Effector memory CD4-positive, alpha-beta T cell (primary cell): Measurements from ENCODE around the gene SMAD3.

Experiments
- DNase-seq, 3 donors: peaks; one replicate each; pipeline ENCODE4 v3.0.0-alpha.2; 2020
- H3K27ac ChIP-seq: 2 replicates; pipeline ENCODE4 v1.7.0; 2013; ENCODE audit warnings: mild to moderate bottlenecking, low read length, moderate library complexity; ENCODE audit not compliant: insufficient read depth, poor library complexity, severe bottlenecking
- H3K27me3 ChIP-seq: replicated peaks from 2 replicates; pipeline ENCODE4 v1.7.0; 2013; ENCODE audit warnings: mild to moderate bottlenecking, low read length; ENCODE audit not compliant: insufficient read depth, control insufficient read depth, poor library complexity, severe bottlenecking
- H3K36me3 ChIP-seq: 2 replicates; pipeline ENCODE4 v1.7.0; 2013; ENCODE audit warnings: mild to moderate bottlenecking, low read length, moderate library complexity; ENCODE audit not compliant: control insufficient read depth, insufficient read depth
- H3K4me1 ChIP-seq: 2 replicates; pipeline ENCODE4 v1.7.0; 2013; ENCODE audit warnings: low read length, mild to moderate bottlenecking; ENCODE audit not compliant: control insufficient read depth, insufficient read depth, poor library complexity, severe bottlenecking
- H3K4me3 ChIP-seq: 2 replicates; pipeline ENCODE4 v1.7.0; 2013; ENCODE audit warnings: low read length, low read depth, mild to moderate bottlenecking; ENCODE audit not compliant: insufficient read depth, poor library complexity, severe bottlenecking
- H3K9me3 ChIP-seq: 2 replicates; pipeline ENCODE4 v1.7.0; 2013; ENCODE audit warnings: mild to moderate bottlenecking, low read length, moderate library complexity; ENCODE audit not compliant: control insufficient read depth

The SMAD3 gene

GRCh38 chr15:67186688-67187087 lies 121.3 kb downstream of the SMAD3 start:
- no peak overlapping the region for H3K27ac ChIP-seq
- H3K4me3 ChIP-seq, result no peak overlapping the region
- no peaks in the 10 kb centered on the region for H3K9me3 ChIP-seq
- H3K36me3 ChIP-seq, result peaks cover 79% of the 10 kb centered on the region
- DNase-seq, result no peak
- no peaks in the 10 kb centered on the region for H3K4me1 ChIP-seq
- no peaks in the 10 kb centered on the region for H3K27me3 ChIP-seq

DNA sequence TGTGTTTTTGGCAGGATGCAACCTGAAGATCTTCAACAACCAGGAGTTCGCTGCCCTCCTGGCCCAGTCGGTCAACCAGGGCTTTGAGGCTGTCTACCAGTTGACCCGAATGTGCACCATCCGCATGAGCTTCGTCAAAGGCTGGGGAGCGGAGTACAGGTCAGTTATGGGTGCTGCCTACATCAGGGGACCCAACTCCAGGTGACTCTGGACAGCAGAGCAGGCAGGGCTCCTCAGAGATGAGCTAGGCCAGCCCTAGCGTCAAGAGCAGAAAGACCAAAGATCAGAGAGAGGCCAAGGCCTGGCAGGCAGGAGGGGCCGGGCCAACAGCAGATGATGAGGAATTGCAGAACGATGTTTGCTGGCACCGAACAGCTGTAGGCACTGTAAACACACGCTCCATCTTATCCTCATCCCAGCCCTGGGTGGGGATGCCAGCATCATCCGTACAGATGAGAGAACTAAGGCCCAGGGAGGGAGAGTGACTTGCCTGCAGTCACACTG lies 122.0 kb downstream of the SMAD3 start:
- Histone ChIP-seq H3K27ac (no peak overlapping the region), H3K4me3 (no peak overlapping the region), H3K27me3 (no peaks in the 10 kb centered on the region), H3K36me3 (peaks cover 77% of the 10 kb centered on the region), H3K9me3 (no peaks in the 10 kb centered on the region), H3K4me1 (no peaks in the 10 kb centered on the region)
- no peak for DNase-seq

- Histone ChIP-seq H3K9me3 (no peaks in the 10 kb centered on the region), H3K27ac (no peak overlapping the region), H3K36me3 (peaks cover 75% of the 10 kb centered on the region), H3K4me1 (no peaks in the 10 kb centered on the region), H3K27me3 (no peaks in the 10 kb centered on the region), H3K4me3 (no peak overlapping the region)
- no peak for DNase-seq
These were observed 123.3 kb downstream of the SMAD3 start for GRCh38 chr15:67188551-67189218.

GRCh38 chr15:67189326-67190051 lies 124.1 kb downstream of the SMAD3 start:
- no peak overlapping the region for H3K27ac ChIP-seq
- no peaks in the 10 kb centered on the region for H3K9me3 ChIP-seq
- no peaks in the 10 kb centered on the region for H3K4me1 ChIP-seq
- H3K4me3 ChIP-seq, result no peak overlapping the region
- DNase-seq, result no peak
- no peaks in the 10 kb centered on the region for H3K27me3 ChIP-seq
- peaks cover 68% of the 10 kb centered on the region for H3K36me3 ChIP-seq

GRCh38 chr15:67190326-67190725 lies 124.9 kb downstream of the SMAD3 start:
- no peak for DNase-seq
- H3K36me3 ChIP-seq, result peaks cover 60% of the 10 kb centered on the region
- no peak overlapping the region for H3K4me3 ChIP-seq
- H3K27ac ChIP-seq, result no peak overlapping the region
- no peaks in the 10 kb centered on the region for H3K9me3 ChIP-seq
- no peaks in the 10 kb centered on the region for H3K27me3 ChIP-seq
- no peaks in the 10 kb centered on the region for H3K4me1 ChIP-seq

DNA sequence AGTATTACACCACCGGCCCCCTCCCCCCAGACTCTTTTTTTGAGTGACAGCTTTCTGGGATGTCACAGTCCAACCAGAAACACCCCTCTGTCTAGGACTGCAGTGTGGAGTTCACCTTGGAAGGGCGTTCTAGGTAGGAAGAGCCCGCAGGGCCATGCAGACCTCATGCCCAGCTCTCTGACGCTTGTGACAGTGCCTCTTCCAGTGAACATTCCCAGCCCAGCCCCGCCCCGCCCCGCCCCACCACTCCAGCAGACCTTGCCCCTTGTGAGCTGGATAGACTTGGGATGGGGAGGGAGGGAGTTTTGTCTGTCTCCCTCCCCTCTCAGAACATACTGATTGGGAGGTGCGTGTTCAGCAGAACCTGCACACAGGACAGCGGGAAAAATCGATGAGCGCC lies 125.4 kb downstream of the SMAD3 start:
- peaks cover 55% of the 10 kb centered on the region for H3K36me3 ChIP-seq

GRCh38 chr15:67192185-67192820 lies 126.9 kb downstream of the SMAD3 start:
- Histone ChIP-seq H3K27me3 (no peaks in the 10 kb centered on the region), H3K36me3 (peaks cover 42% of the 10 kb centered on the region), H3K4me3 (no peak overlapping the region), H3K4me1 (no peaks in the 10 kb centered on the region), H3K27ac (no peak overlapping the region), H3K9me3 (no peaks in the 10 kb centered on the region)
- DNase-seq, result no peak

More for the DNA sequence above, 125.4 kb downstream of the SMAD3 start:
- H3K4me3 ChIP-seq, result no peak overlapping the region
- H3K9me3 ChIP-seq, result no peaks in the 10 kb centered on the region
- H3K27me3 ChIP-seq, result no peaks in the 10 kb centered on the region
- H3K4me1 ChIP-seq, result no peaks in the 10 kb centered on the region
- H3K27ac ChIP-seq, result no peak overlapping the region
- DNase-seq, result no peak

DNA sequence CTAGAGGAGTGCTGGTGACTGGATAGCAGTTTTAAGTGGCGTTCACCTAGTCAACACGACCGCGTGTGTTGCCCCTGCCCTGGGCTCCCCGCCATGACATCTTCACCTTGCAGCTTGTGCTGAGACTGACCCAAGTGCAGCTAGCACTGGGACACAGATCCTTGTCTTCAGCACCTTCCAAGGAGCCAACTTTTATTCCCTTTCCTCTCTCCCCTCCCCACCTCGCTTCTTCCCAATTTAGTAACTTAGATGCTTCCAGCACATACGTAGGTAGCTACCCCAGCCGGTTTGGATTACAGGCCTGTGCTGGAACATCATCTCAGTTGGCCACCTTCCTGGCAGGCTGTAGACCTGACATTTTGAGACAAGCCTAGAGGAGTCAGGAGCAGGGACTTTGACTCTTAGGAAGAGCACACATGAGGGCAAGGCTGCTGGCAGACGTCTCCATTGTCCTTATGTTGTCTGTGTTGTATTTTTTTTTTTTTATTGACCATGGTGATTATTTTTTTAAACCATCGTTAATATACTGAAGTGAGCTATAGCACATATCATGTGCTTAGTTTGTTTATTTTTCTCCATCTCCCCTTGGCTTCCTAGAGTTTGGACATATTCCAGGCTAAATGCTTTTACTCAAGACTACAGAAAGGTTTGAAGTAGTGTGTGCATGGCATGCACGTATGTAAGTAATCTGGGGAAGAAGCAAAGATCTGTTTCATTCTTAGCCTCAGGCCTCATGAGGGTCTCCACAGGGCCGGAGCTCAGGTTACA lies 128.0 kb downstream of the SMAD3 start:
- no peaks in the 10 kb centered on the region for H3K4me1 ChIP-seq
- DNase-seq, result no peak
- no peaks in the 10 kb centered on the region for H3K9me3 ChIP-seq
- no peak overlapping the region for H3K27ac ChIP-seq
- peaks cover 35% of the 10 kb centered on the region for H3K36me3 ChIP-seq
- H3K4me3 ChIP-seq, result no peak overlapping the region
- H3K27me3 ChIP-seq, result no peaks in the 10 kb centered on the region

DNA sequence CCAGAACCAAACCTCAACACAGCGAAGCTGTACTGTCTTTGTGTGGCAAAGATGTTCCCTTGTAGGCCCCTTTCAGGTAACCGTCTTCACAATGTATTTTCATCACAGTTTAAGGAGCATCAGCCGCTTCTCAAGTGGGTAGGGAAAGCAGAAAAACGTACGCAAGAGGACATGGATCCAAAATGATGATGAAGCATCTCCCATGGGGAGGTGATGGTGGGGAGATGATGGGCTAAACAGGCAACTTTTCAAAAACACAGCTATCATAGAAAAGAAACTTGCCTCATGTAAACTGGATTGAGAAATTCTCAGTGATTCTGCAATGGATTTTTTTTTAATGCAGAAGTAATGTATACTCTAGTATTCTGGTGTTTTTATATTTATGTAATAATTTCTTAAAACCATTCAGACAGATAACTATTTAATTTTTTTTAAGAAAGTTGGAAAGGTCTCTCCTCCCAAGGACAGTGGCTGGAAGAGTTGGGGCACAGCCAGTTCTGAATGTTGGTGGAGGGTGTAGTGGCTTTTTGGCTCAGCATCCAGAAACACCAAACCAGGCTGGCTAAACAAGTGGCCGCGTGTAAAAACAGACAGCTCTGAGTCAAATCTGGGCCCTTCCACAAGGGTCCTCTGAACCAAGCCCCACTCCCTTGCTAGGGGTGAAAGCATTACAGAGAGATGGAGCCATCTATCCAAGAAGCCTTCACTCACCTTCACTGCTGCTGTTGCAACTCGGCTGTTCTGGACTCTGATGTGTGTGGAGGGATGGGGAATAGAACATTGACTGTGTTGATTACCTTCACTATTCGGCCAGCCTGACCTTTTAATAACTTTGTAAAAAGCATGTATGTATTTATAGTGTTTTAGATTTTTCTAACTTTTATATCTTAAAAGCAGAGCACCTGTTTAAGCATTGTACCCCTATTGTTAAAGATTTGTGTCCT lies 129.0 kb downstream of the SMAD3 start:
- Histone ChIP-seq H3K36me3 (peaks cover 25% of the 10 kb centered on the region), H3K9me3 (no peaks in the 10 kb centered on the region), H3K4me1 (no peaks in the 10 kb centered on the region), H3K27ac (no peak overlapping the region), H3K27me3 (no peaks in the 10 kb centered on the region), H3K4me3 (no peak overlapping the region)
- no peak for DNase-seq
